Activated CD8-positive, alpha-beta memory T cell treated with anti-CD3 and anti-CD28 coated beads, Interleukin-2, amount 50 U/mL, for 48 hours (primary cell): ENCODE data around the gene PADI6.

Source experiments
- DNase-seq: peaks from one replicate; pipeline ENCODE4 v3.0.0-alpha.2; 2020

Gene PADI6

GRCh38 chr1:17358557-17358956 is 13.4 kb upstream of the PADI6 start:
- no peak for DNase-seq

DNA sequence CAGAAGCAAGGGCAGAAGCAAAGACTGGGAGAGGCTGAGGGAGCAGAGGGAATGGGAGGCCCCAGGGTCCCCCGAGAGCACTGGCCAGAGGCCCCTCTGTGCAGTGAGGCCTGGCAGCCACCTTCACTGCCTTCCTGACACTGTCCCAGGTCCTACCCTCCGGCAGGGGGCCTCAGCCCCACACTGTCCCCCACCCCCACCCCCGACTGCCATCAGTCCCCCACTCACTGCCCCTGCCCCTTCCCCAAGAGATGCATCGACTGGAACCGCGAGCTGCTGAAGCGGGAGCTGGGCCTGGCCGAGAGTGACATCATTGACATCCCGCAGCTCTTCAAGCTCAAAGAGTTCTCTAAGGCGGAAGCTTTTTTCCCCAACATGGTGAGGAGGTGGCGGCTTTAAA is 13.0 kb upstream of the PADI6 start:
- no peak for DNase-seq

GRCh38 chr1:17359808-17360207 is 12.2 kb upstream of the PADI6 start:
- no peak for DNase-seq

- no peak for DNase-seq
Measured at GRCh38 chr1:17360272-17360956, 11.6 kb upstream of the PADI6 start.

DNA sequence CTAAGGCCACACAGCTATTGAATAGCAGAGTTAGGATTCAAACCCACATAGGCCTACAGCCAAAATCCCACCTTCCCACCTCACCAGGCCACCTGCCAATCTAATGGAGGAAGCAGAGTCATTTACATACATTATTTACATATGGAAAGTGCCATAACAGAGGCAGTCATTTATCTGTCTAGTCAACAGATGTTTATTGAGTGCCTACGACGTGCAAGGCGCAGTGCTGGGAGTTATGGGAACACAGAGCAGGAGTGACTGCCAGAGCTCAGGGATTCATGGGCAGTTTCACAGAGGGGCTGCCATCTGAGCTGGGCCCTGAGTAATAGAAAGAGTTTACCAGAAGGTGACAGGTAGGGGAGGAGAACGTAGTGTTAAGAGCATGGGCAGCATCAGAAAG is 10.3 kb upstream of the PADI6 start:
- no peak for DNase-seq

GRCh38 chr1:17363351-17363750 is 8.6 kb upstream of the PADI6 start:
- no peak for DNase-seq

DNA sequence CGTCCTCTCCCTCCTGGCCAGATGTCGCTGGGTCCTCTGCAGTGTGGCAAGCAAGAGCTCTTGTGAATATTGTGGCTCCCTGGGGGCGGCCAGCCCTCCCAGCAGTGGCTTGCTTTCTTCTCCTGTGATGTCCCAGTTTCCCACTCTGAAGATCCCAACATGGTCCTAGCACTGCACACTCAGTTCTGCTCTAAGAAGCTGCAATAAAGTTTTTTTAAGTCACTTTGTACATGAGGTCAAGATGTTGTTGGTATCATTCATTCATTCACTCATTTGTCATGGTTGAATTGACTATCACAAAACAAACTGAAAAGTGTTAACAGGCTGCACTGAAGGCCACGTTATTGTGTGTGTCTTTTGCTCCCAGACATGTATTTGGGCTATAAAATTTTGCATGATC is 8.2 kb upstream of the PADI6 start:
- DNase-seq: no peak

DNA sequence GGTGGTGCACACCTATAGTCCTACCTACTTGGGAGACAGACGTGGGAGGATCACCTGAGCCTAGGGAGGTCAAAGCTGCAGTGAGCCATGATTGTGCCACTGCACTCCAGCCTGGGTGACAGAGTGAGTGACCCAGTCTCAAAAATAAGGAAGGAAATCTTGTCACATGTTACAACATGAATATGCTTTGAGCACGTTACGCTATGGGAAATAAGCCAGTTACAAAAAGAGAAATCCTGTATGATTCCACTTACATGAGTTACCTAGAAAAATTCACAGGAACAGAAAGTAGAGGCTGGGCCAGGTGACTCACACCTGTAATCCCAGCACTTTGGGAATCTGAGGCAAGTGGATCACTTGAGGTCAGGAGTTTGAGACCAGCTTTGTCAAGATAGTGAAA is 6.7 kb upstream of the PADI6 start:
- no peak for DNase-seq

GRCh38 chr1:17369466-17369865 is 2.5 kb upstream of the PADI6 start:
- no peak for DNase-seq

- no peak for DNase-seq
Measured at GRCh38 chr1:17370618-17371017, 1.4 kb upstream of the PADI6 start.

- no peak for DNase-seq
Measured at GRCh38 chr1:17372955-17373354, 959 bp downstream of the PADI6 start.

DNA sequence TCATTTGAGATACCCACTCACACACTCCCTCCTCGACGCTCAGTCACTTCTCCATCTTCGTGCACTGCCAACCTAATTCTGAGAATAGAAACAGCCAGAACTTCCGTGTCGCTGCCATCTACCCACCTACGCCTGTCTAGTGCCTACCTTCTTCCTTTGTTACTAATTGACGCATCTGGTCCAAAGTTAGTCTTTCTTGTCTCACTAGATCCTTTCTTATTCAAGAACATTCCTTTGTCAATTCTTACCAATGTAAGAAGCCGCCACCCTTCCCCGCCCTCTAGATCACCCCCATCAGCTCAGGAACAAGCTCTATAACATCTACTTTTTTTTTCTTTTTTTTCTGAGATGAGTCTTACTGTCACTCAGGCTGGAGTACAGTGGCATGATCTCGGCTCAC is 3.7 kb downstream of the PADI6 start:
- DNase-seq: no peak

- DNase-seq: no peak
Measured at GRCh38 chr1:17377325-17377953, 5.4 kb downstream of the PADI6 start.

DNA sequence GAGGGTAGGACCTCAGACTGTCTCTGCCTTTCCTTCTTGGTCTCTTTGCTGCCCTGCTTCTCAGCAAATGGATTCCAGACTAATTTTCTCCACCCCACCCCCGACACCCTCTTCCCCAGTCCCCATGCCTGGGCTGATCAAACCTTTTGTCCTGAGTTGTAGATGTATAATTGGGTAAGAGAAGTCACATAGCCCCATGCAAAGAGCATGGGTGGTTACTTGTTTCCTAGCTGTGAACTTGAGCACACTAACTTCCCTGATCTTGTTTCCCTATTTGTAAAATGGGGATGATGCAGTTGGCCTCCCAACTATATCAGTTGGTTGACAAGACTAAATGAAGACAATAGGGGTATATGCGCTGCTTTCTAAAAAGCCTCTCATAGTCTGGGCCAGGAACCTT is 9.2 kb downstream of the PADI6 start:
- DNase-seq: no peak

GRCh38 chr1:17392199-17392740 is 20.3 kb downstream of the PADI6 start:
- no peak for DNase-seq

DNA sequence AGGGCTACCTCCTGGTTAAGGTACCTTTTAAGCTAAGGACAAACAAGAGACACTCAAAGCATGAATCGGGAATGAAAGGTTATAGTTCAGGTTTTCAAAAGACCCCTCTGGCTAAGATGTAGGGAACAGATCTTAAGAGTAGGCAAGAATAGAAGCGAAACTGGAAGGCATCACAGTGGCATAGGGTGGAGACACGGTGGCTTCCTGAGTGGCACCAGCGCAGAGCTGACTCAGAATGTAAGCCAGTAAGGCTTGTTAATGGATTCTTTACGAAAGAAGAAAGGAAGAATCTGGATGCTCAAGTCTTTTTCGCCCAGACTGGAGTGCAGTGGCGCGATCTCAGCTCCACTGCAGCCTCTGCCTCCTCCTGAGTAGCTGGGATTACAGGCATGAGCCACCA is 21.2 kb downstream of the PADI6 start:
- no peak for DNase-seq

DNA sequence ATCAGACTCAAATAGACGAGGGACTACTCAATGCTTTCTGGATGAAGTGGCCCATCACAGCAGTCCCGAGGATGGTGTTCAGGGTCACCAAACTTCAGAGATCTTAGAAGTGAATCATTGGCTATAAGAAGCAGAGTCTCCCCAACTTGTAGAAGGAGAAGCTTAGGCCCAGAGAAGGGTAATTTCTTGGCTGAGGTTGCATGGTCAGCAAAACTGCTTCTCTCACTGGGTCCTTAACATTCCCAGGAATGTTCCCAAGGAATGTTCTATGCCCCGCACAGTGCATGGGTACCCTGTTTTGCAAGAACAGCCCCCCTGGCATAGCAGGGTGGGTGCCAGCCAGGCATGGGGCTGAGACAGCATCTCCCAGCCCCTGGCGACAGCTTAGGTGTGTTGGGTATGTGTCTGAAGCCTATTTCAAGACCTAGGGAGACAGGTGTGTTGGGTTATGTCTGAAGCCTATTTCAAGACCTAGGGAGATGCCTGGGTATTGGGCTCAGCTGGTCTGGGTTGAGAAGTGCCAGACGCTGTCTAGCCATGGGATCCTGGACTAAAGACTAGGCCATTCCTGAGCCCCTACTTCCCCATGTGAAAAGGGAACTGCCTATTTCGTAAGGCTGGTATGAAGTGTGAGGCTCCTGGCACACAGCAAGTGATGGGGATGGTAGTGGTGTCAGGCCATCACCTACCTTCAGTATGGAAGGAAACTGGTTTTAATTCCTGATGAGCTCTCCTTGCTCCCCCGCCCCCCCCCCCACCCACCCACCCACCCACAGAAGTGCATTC is 26.1 kb downstream of the PADI6 start:
- DNase-seq: no peak

DNA sequence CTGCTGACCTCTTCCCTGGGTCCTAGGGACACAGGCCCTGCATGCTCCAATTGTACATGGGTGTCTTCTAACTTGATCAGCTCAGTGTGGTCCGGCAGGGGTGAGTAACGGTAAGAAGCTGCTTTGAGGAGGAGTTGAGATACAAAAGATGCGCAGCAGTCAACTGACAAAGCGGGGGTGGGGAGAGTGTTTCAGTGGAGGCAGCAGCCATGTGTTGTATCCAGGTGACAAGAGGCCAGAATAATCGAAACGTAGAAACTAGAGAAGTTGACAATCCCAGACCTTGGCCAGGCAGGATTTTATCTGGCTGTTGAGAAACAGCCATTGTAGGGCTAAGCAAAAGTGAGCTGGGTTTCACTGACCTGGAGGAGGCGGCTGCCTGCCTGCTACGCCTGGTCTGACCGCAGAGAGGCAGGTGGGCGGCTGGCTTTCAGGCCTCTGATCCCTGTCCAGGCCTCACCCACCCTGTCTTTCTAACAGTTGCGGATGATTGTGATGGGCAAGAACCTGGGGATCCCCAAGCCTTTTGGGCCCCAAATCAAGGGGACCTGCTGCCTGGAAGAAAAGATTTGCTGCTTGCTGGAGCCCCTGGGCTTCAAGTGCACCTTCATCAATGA is 28.8 kb downstream of the PADI6 start:
- DNase-seq: no peak

GRCh38 chr1:17401841-17402240 is 29.8 kb downstream of the PADI6 start:
- no peak for DNase-seq

GRCh38 chr1:17403081-17403480 is 31.1 kb downstream of the PADI6 start:
- DNase-seq: no peak

- DNase-seq: no peak
Measured at GRCh38 chr1:17404034-17404684, 32.2 kb downstream of the PADI6 start.

- no peak for DNase-seq
Measured at GRCh38 chr1:17404820-17405219, 32.8 kb downstream of the PADI6 start.
